ENCODE measurements around the gene AGAP1. TPM values are rescaled to one million over a fixed set of nuclear protein-coding genes. Genes with fewer than 3 reads are reported as not detected.

The AGAP1 gene
- polyA plus RNA-seq, 1 experiment, result 12.4 TPM

DNA sequence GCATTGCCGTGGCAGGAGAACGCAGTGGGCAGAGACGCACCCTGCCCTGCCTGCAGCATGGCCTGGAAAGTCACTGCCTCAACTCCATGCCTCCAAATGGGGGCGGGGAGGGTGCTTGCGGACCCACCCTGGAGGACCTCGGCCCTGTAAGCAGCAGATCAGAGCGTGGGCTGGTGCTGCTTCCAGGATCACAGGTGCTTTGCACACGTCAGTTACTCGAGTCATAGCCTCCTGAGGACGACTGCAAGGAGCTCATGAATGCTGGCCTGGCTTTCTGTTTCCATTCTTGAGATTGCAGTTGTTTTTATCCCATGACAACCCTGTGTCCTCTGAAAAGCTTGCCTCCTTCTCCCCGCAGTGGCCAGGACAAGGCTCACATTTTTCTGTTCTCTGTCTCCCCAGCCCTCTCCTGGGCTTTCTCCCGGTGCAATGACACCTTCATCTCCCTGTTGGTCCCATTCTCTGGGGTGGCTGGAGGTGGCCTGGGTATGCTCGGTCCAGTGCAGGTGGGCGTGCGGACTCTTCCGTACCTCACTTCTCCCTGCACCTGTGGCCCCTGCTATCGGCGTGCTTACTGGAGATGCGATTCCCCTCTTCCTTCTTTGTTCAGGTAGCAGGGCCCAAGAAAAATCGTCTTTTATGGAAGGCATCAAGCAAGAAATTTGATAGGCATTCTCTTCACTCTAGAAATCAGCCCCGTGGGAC lies 466.3 kb downstream of the AGAP1 start:
- Histone ChIP-seq H3K4me3 (ENCODE audit: low read depth, low read length) (no peak overlapping the region), H3K27me3 (ENCODE audit: control insufficient read depth, insufficient read depth, low read length) (no peaks in the 10 kb centered on the region), H3K9me3 (ENCODE audit: control insufficient read depth, insufficient read depth, low read length) (no peaks in the 10 kb centered on the region), H3K27ac (ENCODE audit: low read depth, low read length) (no peak overlapping the region)
- ChIA-PET POLR2A (no interaction called here), CTCF (no interaction called here)
- TF ChIP-seq CTCF (IDR thresholded peaks at IDR 0.05; ENCODE audit: low read depth, low read length), result no peak
- DNase-seq (ENCODE audit: low read depth, low spot score), result no peak

DNA sequence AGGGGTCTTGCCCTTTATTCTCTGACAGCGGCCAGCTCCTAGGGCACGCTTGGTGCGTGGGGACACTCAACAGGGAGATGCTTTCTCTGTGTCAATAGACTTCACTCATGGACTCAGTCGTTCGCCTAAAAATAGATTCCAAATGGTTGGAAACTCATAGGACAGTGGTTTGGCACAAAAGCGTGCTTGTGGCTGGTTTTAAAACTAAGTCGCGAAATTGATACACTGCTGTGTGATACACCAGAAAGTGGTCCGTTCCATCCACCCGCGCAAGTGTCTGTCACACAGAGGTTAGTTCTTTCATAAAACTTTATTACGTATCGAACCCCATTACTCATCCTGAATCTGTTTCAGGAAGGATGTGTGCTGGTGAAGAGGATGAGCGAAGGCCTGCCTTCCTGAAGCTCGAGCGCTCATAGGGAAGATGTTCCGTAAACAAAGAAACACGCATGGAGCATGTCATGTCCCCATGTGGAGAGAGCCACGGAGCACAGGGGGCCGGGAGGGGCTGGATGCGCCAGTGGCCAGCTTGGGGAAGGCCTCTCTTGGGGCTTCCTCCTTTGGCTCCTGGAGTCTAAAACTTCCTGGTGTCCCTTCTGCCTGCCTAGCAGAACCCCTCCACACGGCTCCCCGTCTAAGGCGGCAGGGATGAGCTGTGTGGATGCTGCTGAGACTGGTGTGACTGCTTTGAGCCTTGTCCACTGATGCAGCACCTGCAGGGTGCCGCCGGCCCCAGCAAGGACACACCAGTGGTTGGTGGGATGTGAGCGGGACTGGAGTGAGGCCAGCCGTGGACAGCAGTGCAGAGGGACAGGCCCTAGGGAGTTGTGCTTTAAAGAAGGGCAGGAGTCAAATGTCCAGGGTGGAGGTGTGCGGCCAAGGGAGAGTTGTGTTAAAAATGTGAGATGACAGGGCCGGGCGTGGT lies 467.1 kb downstream of the AGAP1 start:
- no peak for DNase-seq (ENCODE audit: low read depth, low spot score)
- ChIA-PET CTCF (no interaction called here), POLR2A (no interaction called here)
- TF ChIP-seq CTCF (IDR thresholded peaks at IDR 0.05; ENCODE audit: low read depth, low read length), result no peak
- H3K4me3 ChIP-seq (ENCODE audit: low read depth, low read length), result no peak overlapping the region
- H3K27ac ChIP-seq (ENCODE audit: low read depth, low read length), result no peak overlapping the region
- H3K9me3 ChIP-seq (ENCODE audit: control insufficient read depth, insufficient read depth, low read length), result no peaks in the 10 kb centered on the region
- H3K27me3 ChIP-seq (ENCODE audit: control insufficient read depth, insufficient read depth, low read length), result no peaks in the 10 kb centered on the region

DNA sequence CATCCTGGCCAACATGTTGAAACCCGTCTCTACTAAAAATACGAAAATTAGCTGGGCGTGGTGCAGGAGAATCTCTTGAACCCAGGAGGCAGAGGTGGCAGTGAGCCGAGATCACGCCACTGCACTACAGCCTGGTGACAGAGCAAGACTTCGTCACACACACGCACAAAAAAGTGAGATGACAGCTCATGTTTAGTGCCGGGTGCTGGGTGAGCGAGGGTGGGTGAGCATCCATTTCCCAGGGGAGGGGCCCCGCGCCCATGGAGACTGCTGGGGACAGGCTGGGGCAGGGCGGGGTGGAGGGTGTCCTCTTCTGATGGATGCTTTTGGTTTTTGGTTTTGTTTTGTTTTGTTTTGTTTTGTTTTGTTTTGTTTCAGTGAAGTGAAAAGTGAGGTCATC lies 467.9 kb downstream of the AGAP1 start:
- Histone ChIP-seq H3K9me3 (ENCODE audit: control insufficient read depth, insufficient read depth, low read length) (no peaks in the 10 kb centered on the region), H3K27ac (ENCODE audit: low read depth, low read length) (no peak overlapping the region), H3K4me3 (ENCODE audit: low read depth, low read length) (no peak overlapping the region), H3K27me3 (ENCODE audit: control insufficient read depth, insufficient read depth, low read length) (no peaks in the 10 kb centered on the region)
- no peak for DNase-seq (ENCODE audit: low read depth, low spot score)
- POLR2A ChIA-PET, result no interaction called here
- CTCF ChIA-PET, result no interaction called here
- no peak for TF ChIP-seq CTCF (IDR thresholded peaks at IDR 0.05; ENCODE audit: low read depth, low read length)

DNA sequence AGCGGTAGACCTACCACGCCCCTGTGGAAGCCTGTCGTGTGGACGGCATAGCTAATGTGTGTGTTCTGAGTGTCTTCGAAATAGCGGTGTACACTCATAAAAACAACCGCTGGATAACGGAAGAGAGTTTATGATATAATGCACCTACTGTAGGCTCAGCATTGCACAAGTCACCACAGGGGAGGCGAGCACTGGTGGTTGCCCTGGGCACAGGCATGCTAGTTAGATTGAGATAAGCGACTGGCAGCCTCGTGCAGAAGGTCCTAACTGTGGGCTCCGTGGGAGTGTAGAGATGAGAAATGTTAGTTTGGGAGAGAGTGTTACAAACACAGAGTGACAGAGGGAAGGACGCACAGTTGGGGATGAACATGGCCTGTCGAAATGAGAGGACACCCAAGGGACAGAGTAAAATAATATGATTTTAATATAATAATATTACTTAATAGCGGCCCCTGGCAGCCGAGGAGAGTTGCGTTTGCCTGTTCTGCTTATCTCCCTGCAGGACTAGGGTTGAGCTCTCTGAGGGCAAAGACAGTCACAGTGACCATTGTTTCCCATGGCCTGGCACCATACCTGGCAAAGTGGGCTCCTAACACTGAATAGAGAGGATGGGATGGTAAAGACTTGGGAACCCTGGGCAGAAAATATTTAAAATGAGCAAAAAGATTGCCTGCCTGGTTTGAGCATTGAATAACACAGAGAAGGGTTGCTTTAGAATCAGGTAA lies 470.2 kb downstream of the AGAP1 start:
- no peaks in the 10 kb centered on the region for H3K27me3 ChIP-seq (ENCODE audit: control insufficient read depth, insufficient read depth, low read length)
- no peak overlapping the region for H3K27ac ChIP-seq (ENCODE audit: low read depth, low read length)
- TF ChIP-seq CTCF (IDR thresholded peaks at IDR 0.05; ENCODE audit: low read depth, low read length), result no peak
- no peak overlapping the region for H3K4me3 ChIP-seq (ENCODE audit: low read depth, low read length)
- no peaks in the 10 kb centered on the region; the same call in 1 of the 2 replicates for H3K9me3 ChIP-seq (ENCODE audit: control insufficient read depth, insufficient read depth, low read length)
- no peak for DNase-seq (ENCODE audit: low read depth, low spot score)
- ChIA-PET POLR2A (no interaction called here), CTCF (no interaction called here)

Data from AG04450 (cell line).